ENCODE measurements around the gene OR5AP2. TPM values are rescaled to one million over a fixed set of nuclear protein-coding genes. Genes with fewer than 3 reads are reported as not detected.

The OR5AP2 gene
- not detected in 2 replicates for total RNA-seq

GRCh38 chr11:56642339-56642738 is at the start of gene OR5AP2:
Gene OR5AP2, minus strand, starts transcription at chr11:56642439. Its CDS starts 0 bp downstream, at chr11:56642439.

GRCh38 chr11:56663386-56663785 is 21.1 kb upstream of the OR5AP2 start, which contains the start of gene OR5AR1:
Gene OR5AR1, plus strand, starts transcription at chr11:56663686. Its CDS starts 0 bp downstream, at chr11:56663686.

Other genes starting within 250 kb of the OR5AP2 start
- not detected in 2 replicates for gene OR5AL1, start 229.7 kb downstream of the OR5AP2 start, total RNA-seq
- gene OR5M3, start 169.1 kb downstream of the OR5AP2 start, total RNA-seq: not detected in 2 replicates
- not detected in 2 replicates for gene OR5M8, start 151.1 kb downstream of the OR5AP2 start, total RNA-seq
- not detected in 2 replicates for gene OR5M11, start 99.2 kb downstream of the OR5AP2 start, total RNA-seq
- gene OR5M10, start 64.7 kb downstream of the OR5AP2 start, total RNA-seq: not detected in 2 replicates
- not detected in 2 replicates for gene OR5M1, start 27.6 kb downstream of the OR5AP2 start, total RNA-seq
- gene OR5AR1, start 21.2 kb upstream of the OR5AP2 start, total RNA-seq: not detected in 2 replicates
- not detected in 2 replicates for gene OR9G1, start 56.7 kb upstream of the OR5AP2 start, total RNA-seq
- gene OR9G4, start 106.3 kb upstream of the OR5AP2 start, total RNA-seq: not detected in 2 replicates

Data from epithelial cell of alveolus of lung (primary cell).